GM10847 (cell line): ENCODE results near the gene BMPR1A.

Experiments used
- POLR2A ChIP-seq: IDR thresholded peaks from 2 replicates; pipeline ENCODE4 v1.6.1; 2011; ENCODE audit not compliant: insufficient read length; ENCODE audit errors: extremely low read depth

Gene BMPR1A

GRCh38 chr10:86833969-86834368 is 77.5 kb downstream of the BMPR1A start:
- TF ChIP-seq POLR2A: no peak

- TF ChIP-seq POLR2A: no peak
These were observed 79.6 kb downstream of the BMPR1A start for GRCh38 chr10:86836044-86836443.

- TF ChIP-seq POLR2A: no peak
These were observed 81.2 kb downstream of the BMPR1A start for GRCh38 chr10:86837663-86838062.

GRCh38 chr10:86840498-86840897 is 84.1 kb downstream of the BMPR1A start:
- no peak for TF ChIP-seq POLR2A

GRCh38 chr10:86846088-86846487 is 89.7 kb downstream of the BMPR1A start:
- no peak for TF ChIP-seq POLR2A

- TF ChIP-seq POLR2A: no peak
These were observed 92.3 kb downstream of the BMPR1A start for GRCh38 chr10:86848747-86849146.

- no peak for TF ChIP-seq POLR2A
These were observed 92.9 kb downstream of the BMPR1A start for GRCh38 chr10:86849181-86849894.

- TF ChIP-seq POLR2A: no peak
These were observed 94.1 kb downstream of the BMPR1A start for GRCh38 chr10:86850481-86850880.

GRCh38 chr10:86851328-86852207 is 95.1 kb downstream of the BMPR1A start:
- TF ChIP-seq POLR2A: no peak

GRCh38 chr10:86855513-86855912 is 99.1 kb downstream of the BMPR1A start:
- no peak for TF ChIP-seq POLR2A

GRCh38 chr10:86856156-86856555 is 99.7 kb downstream of the BMPR1A start:
- TF ChIP-seq POLR2A: no peak

GRCh38 chr10:86857128-86857721 is 100.8 kb downstream of the BMPR1A start:
- TF ChIP-seq POLR2A: no peak

- TF ChIP-seq POLR2A: no peak
These were observed 101.6 kb downstream of the BMPR1A start for GRCh38 chr10:86858011-86858410.

GRCh38 chr10:86861351-86861750 is 104.9 kb downstream of the BMPR1A start:
- no peak for TF ChIP-seq POLR2A

- TF ChIP-seq POLR2A: no peak
These were observed 106.0 kb downstream of the BMPR1A start for GRCh38 chr10:86862373-86862772.
